GM12892 (cell line): ENCODE measurements around the gene JARID2.

Source experiments
- POLR2A ChIP-seq: IDR thresholded peaks from 2 replicates; pipeline ENCODE4 v1.6.1; 2011; ENCODE audit warnings: low read depth, low read length, control low read depth
- POLR2AphosphoS5 ChIP-seq: IDR thresholded peaks from 2 replicates; pipeline ENCODE4 v1.6.1; 2011; ENCODE audit warnings: low read depth, low read length, control low read depth
- TAF1 ChIP-seq: IDR thresholded peaks from 2 replicates; pipeline ENCODE4 v1.6.1; 2011; ENCODE audit warnings: low read depth, mild to moderate bottlenecking, control low read depth, low read length, borderline replicate concordance

GRCh38 chr6:15246217-15246665 lies 372 bp downstream of the JARID2 start:
- TF ChIP-seq POLR2AphosphoS5 (no peak), POLR2A (no peak), TAF1 (no peak)
